GM10847 (cell line): ENCODE results near the gene NDUFA11.

ENCODE experiments used
- POLR2A ChIP-seq: IDR thresholded peaks from 2 replicates; pipeline ENCODE4 v1.6.1; 2011; ENCODE audit not compliant: insufficient read length; ENCODE audit errors: extremely low read depth

Gene NDUFA11

GRCh38 chr19:5890099-5890498 lies 13.5 kb downstream of the NDUFA11 start:
- TF ChIP-seq POLR2A = no peak

GRCh38 chr19:5889288-5889971 lies 14.2 kb downstream of the NDUFA11 start:
- TF ChIP-seq POLR2A = no peak

DNA sequence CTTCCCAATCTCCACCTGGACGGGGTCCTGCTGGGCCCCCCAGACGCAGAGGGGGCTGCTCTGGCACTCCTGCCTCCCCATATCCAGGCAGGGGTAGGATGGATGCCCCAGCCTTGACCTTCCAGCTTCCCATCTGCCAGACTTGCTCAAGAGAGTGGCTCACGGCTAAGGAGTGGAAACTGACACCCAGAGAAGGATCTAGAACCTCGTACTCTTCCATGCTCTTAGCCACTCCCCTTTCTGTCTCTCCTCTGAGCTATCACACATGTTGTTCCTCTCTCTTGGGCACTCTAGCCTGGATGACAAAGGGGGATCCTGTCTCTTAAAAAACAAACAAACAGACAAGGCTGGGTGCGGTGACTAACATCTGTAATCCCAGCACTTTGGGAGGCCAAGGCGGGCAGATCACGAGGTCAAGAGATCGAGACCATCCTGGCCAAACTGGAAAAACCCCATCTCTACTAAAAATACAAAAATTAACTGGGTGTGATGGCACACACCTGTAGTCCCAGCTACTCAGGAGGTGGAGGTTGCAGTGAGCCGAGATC lies 21.1 kb downstream of the NDUFA11 start:
- TF ChIP-seq POLR2A = no peak

GRCh38 chr19:5881543-5882299 lies 21.9 kb downstream of the NDUFA11 start:
- TF ChIP-seq POLR2A = no peak

GRCh38 chr19:5880604-5881078 lies 22.9 kb downstream of the NDUFA11 start:
- TF ChIP-seq POLR2A = no peak

- TF ChIP-seq POLR2A = no peak
These were observed 23.4 kb downstream of the NDUFA11 start for GRCh38 chr19:5880196-5880595.

DNA sequence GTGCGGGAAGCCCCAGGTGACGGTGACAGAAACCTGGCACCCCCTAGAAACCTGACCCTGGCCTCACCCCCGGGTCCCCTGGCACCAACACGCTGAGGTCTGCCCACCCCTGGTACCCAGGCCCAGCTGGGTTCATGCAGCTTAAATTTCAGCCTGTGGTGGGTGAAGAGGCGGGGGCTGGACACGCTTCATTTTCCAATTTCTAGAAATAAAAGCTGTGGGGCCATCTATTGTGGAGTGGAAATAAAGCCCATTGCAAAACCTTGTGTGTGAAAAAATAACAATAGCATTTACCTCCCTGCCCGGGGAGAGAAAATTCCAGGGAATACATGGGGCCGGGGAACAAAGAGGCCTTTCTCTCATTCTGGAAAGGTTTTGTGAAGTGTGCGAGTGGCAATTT lies 25.7 kb downstream of the NDUFA11 start:
- no peak for TF ChIP-seq POLR2A

- TF ChIP-seq POLR2A = no peak
These were observed 26.2 kb downstream of the NDUFA11 start for GRCh38 chr19:5877427-5877826.

- no peak for TF ChIP-seq POLR2A
These were observed 29.9 kb downstream of the NDUFA11 start for GRCh38 chr19:5873617-5874199.

GRCh38 chr19:5870986-5871394 lies 32.6 kb downstream of the NDUFA11 start:
- TF ChIP-seq POLR2A = no peak

DNA sequence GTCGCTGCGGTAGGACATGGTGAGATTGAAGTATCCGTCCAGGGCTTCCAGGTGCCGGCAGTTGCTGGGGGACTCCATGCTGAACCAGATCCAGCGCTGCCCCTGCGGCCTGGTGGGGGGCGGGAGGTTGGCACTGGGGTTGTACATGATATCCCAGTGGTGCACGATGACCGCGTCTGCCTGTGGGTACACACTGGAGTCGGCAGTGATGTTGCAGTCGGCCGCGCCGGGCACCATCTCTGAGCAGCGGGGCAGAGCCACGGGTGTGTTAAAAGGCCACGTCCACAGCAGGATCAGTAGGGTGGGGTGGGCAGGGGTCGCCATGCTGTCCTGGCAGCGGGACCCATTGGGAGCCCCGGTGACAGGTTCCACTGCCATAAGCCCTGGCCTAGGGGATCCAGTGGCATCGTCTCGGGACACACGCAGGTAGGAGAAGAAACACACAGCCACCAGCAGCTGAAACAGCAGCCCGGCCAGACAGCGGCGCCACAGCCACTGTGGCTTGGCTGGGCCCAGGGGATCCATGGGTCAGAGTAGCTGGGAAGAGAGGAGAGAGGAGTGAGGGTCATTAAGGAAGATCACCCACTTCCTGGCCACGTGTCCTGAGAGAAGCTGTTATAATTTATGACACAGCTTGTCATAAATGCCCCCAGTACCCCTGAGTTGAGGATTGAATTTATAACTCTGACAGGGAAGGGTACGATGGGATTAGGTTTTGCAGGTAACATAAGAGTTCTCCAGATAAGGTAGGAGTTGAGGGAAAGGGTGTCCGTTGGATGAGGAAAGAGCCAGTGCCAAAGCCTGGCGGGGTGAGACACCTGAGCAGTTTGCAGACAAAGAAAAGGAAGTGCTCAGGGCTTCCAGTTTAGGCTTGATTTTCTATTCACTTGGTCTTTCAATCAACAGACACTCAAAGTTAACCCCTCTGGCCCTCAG lies 36.1 kb downstream of the NDUFA11 start:
- no peak for TF ChIP-seq POLR2A

GRCh38 chr19:5865772-5866171 lies 37.8 kb downstream of the NDUFA11 start:
- TF ChIP-seq POLR2A = no peak

GRCh38 chr19:5864725-5865486 lies 38.7 kb downstream of the NDUFA11 start:
- TF ChIP-seq POLR2A = no peak

- no peak for TF ChIP-seq POLR2A
These were observed 39.4 kb downstream of the NDUFA11 start for GRCh38 chr19:5864013-5864720.
